ENCODE measurements around the gene ATRIP. TPM values are rescaled to one million over a fixed set of nuclear protein-coding genes. Genes with fewer than 3 reads are reported as not detected.

Gene ATRIP
- total RNA-seq, 2 experiments from 2014 or later: 16.3 to 24.5 TPM

DNA sequence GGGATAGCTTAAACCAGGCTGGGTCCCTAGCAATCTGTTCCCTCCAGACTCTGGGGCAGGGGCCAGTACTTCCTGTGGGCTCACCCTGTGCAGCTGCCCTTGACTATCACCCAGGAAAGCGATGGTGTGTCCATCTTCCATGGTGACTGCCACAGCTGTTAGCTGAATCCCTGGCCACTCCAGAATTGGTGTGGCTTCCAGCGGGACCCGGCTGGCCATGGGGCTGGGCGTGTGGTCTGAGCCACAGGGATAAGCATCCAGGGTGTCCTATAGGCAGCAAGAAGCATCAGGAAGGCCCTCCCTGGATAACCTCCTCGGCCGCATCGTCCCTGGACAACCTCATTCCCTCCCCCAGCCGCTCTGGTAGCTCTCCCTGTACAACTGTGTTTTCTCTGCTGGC lies 23.9 kb upstream of the ATRIP start:
- TF ChIP-seq, protein P1, sequence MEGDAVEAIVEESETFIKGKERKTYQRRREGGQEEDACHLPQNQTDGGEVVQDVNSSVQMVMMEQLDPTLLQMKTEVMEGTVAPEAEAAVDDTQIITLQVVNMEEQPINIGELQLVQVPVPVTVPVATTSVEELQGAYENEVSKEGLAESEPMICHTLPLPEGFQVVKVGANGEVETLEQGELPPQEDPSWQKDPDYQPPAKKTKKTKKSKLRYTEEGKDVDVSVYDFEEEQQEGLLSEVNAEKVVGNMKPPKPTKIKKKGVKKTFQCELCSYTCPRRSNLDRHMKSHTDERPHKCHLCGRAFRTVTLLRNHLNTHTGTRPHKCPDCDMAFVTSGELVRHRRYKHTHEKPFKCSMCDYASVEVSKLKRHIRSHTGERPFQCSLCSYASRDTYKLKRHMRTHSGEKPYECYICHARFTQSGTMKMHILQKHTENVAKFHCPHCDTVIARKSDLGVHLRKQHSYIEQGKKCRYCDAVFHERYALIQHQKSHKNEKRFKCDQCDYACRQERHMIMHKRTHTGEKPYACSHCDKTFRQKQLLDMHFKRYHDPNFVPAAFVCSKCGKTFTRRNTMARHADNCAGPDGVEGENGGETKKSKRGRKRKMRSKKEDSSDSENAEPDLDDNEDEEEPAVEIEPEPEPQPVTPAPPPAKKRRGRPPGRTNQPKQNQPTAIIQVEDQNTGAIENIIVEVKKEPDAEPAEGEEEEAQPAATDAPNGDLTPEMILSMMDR (conservative IDR thresholded peaks at IDR 0.05; ENCODE audit: low read length): no peak
- TF ChIP-seq EZH2phosphoT487 (IDR thresholded peaks at IDR 0.05; ENCODE audit: borderline replicate concordance, low read depth, low read length): no peak
- no peak for DNase-seq (ENCODE audit: low spot score)
- ChIA-PET POLR2A (interaction anchor here (1.2 kb wide), 1 partner anchor 21 kb away, joined by 7 read pairs; no protein-coding TSS in a partner anchor), CTCF (ENCODE audit: unreplicated experiment) (interaction anchor here (0.9 to 1.4 kb wide), 2 partner anchors 11 to 13 kb away, joined by 3 to 9 read pairs; no protein-coding TSS in a partner anchor)
- BruUV-seq (replicated peaks): no TSS peak
- intact Hi-C loops (cut with micrococcal nuclease; ENCODE audit: unreplicated experiment): loop anchor here (1.0 to 5.0 kb wide), 2 partner anchors 21 to 145 kb away; no protein-coding TSS in a partner anchor
- Histone ChIP-seq H3K9me2 (ENCODE audit: insufficient read depth, low read length) (no peaks in the 10 kb centered on the region), H3K4me2 (ENCODE audit: low read length) (no peak overlapping the region), H3K27ac (ENCODE audit: low read depth, low read length, poor library complexity, severe bottlenecking) (no peak overlapping the region), H3K79me2 (ENCODE audit: insufficient read depth, low read depth, low read length) (no peaks in the 10 kb centered on the region), H3K4me1 (ENCODE audit: insufficient read depth, low read length, poor library complexity, severe bottlenecking) (no peaks in the 10 kb centered on the region), H3K36me3 (ENCODE audit: insufficient read depth, low read length) (no peaks in the 10 kb centered on the region), H4K20me1 (ENCODE audit: insufficient read depth, low read length) (no peaks in the 10 kb centered on the region), H3K9me3 (ENCODE audit: low read length) (no peaks in the 10 kb centered on the region), H2AFZ (ENCODE audit: low read length) (no peak overlapping the region), H3K4me3 (ENCODE audit: low read depth, low read length, poor library complexity, severe bottlenecking) (no peak overlapping the region)

DNA sequence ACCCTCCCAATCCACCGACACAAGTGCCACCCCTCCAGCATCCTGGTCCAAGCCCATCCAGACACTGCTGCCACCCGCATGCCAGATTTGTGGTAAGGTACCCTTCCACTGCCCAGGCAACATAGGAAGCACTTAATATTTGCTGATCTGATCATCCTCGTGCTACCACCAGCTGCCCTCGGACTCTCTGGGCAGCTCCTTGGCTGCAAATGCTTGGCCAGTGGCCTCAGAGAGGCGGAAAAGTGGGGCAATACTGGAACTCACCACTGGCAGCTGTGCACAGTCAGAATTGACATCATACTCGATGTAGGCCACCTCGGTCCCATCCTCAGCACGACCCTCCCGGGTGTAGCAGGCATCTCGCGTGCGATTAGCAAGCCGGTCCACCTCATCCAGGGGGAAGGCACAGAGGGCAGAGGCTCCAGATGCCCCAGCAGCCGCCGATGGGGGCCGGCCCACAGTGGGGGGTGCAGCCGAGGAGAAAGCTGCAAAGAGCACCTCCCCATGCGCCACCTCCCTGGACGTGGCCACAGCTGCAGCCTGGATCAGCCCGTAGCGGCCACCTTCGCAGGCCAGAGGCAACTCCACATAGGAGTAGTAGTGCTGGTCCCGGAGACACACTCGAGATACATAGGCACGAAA lies 23.2 kb upstream of the ATRIP start:
- ChIA-PET CTCF (ENCODE audit: unreplicated experiment) (interaction anchor here (0.9 to 1.4 kb wide), 2 partner anchors 12 to 13 kb away, joined by 3 to 9 read pairs; no protein-coding TSS in a partner anchor), POLR2A (interaction anchor here (1.2 kb wide), 1 partner anchor 22 kb away, joined by 7 read pairs; no protein-coding TSS in a partner anchor)
- no peak for TF ChIP-seq EZH2phosphoT487 (IDR thresholded peaks at IDR 0.05; ENCODE audit: borderline replicate concordance, low read depth, low read length)
- TF ChIP-seq, protein P1 (conservative IDR thresholded peaks at IDR 0.05; ENCODE audit: low read length): no peak

More for the DNA sequence above, 23.2 kb upstream of the ATRIP start:
- Histone ChIP-seq H3K4me1 (ENCODE audit: insufficient read depth, low read length, poor library complexity, severe bottlenecking) (no peaks in the 10 kb centered on the region), H3K36me3 (ENCODE audit: insufficient read depth, low read length) (no peaks in the 10 kb centered on the region), H4K20me1 (ENCODE audit: insufficient read depth, low read length) (no peaks in the 10 kb centered on the region), H3K27ac (ENCODE audit: low read depth, low read length, poor library complexity, severe bottlenecking) (no peak overlapping the region), H3K9me2 (ENCODE audit: insufficient read depth, low read length) (no peaks in the 10 kb centered on the region), H2AFZ (ENCODE audit: low read length) (no peak overlapping the region), H3K4me3 (ENCODE audit: low read depth, low read length, poor library complexity, severe bottlenecking) (no peak overlapping the region), H3K9me3 (ENCODE audit: low read length) (no peaks in the 10 kb centered on the region), H3K79me2 (ENCODE audit: insufficient read depth, low read depth, low read length) (no peaks in the 10 kb centered on the region), H3K4me2 (ENCODE audit: low read length) (no peak overlapping the region)
- intact Hi-C loops (cut with micrococcal nuclease; ENCODE audit: unreplicated experiment): loop anchor here (5.0 kb wide), 1 partner anchor 146 kb away; no protein-coding TSS in a partner anchor
- DNase-seq (ENCODE audit: low spot score): no peak
- no TSS peak for BruUV-seq (replicated peaks)

All from OCI-LY7 (cell line).